ENCODE results near the gene RRP7A.
"Not testable (repeated sequence)": the region's sequence is repeated elsewhere in the genome, so short reads cannot be mapped to it uniquely, and the experiment has no call there.

Gene RRP7A

GRCh38 chr22:42500161-42500835 is 19.3 kb downstream of the RRP7A start:
- DNase-seq (ENCODE audit: extremely low spot score) = peak; percentile 31
- TF ChIP-seq LEF1 (IDR thresholded peaks at IDR 0.05; ENCODE audit: borderline replicate concordance) (no peak), L3MBTL2 (conservative IDR thresholded peaks at IDR 0.05) (no peak), ARNT (IDR thresholded peaks at IDR 0.05) (no peak), TARDBP (IDR thresholded peaks at IDR 0.05) (no peak), ZNF384 (IDR thresholded peaks at IDR 0.05) (no peak), FOXK2 (IDR thresholded peaks at IDR 0.05) (no peak), ELF4 (IDR thresholded peaks at IDR 0.05) (no peak), FOXM1 (IDR thresholded peaks at IDR 0.05; ENCODE audit: borderline replicate concordance) (no peak), BHLHE40 (IDR thresholded peaks at IDR 0.05; ENCODE audit: borderline replicate concordance) (no peak), CTBP1 (IDR thresholded peaks at IDR 0.05; ENCODE audit: borderline replicate concordance) (no peak), SP1 (IDR thresholded peaks at IDR 0.05) (no peak), FOXA1 (IDR thresholded peaks at IDR 0.05) (no peak), NFRKB (IDR thresholded peaks at IDR 0.05) (no peak)
- TF ChIP-seq, protein P1, sequence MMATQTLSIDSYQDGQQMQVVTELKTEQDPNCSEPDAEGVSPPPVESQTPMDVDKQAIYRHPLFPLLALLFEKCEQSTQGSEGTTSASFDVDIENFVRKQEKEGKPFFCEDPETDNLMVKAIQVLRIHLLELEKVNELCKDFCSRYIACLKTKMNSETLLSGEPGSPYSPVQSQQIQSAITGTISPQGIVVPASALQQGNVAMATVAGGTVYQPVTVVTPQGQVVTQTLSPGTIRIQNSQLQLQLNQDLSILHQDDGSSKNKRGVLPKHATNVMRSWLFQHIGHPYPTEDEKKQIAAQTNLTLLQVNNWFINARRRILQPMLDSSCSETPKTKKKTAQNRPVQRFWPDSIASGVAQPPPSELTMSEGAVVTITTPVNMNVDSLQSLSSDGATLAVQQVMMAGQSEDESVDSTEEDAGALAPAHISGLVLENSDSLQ (IDR thresholded peaks at IDR 0.05) = no peak
- CTCF ChIA-PET = interaction anchor here (0.6 kb wide), 1 partner anchor 26 kb away, joined by 5 read pairs; no protein-coding TSS in a partner anchor
- POLR2A ChIA-PET = no interaction called here

- CTCF ChIA-PET; DNase-seq (ENCODE audit: extremely low spot score); POLR2A ChIA-PET: not testable (repeated sequence)
These were observed 19.8 kb downstream of the RRP7A start for GRCh38 chr22:42499773-42500160.

DNA sequence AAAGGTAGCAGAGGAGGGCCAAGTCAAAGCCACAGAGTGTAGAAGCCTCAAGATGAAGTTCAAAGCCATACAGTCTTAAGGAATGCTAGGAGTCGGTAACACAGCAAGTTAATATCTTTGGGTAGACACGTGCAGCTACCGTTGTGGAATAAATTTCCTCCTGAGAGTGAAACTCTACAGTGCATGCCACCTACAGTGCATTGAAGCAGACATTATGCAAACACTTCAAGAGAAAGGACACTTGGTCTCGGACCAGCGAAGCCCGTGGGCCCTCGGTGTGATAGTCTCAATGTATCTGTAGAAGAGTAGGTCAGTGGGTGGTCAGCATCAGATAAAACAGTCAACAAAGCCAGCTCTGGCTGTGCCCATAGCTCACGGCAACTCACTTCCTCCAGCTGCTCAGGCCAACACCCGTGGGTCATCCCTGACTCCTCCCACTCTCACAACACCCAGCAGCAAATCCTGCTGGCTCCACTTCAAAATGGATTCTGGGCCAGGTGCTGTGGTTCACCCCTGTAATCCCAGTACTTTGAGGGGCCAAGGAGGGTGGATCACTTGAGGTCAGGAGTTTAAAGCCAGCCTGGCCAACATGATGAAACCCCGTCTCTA is 24.0 kb downstream of the RRP7A start:
- CTCF ChIA-PET; POLR2A ChIA-PET; DNase-seq (ENCODE audit: extremely low spot score): not testable (repeated sequence)

GRCh38 chr22:42493393-42493792 is 26.2 kb downstream of the RRP7A start:
- DNase-seq (ENCODE audit: extremely low spot score) = no peak
- CTCF ChIA-PET = no interaction called here
- no peak for TF ChIP-seq BHLHE40 (IDR thresholded peaks at IDR 0.05; ENCODE audit: borderline replicate concordance)
- TF ChIP-seq FOXM1 (IDR thresholded peaks at IDR 0.05; ENCODE audit: borderline replicate concordance) = no peak
- no peak for TF ChIP-seq SUZ12 (IDR thresholded peaks at IDR 0.05)
- TF ChIP-seq NFRKB (IDR thresholded peaks at IDR 0.05) = no peak
- no peak for TF ChIP-seq CTBP1 (IDR thresholded peaks at IDR 0.05; ENCODE audit: borderline replicate concordance)
- TF ChIP-seq, protein P1 (IDR thresholded peaks at IDR 0.05) = no peak
- TF ChIP-seq FOXA1 (IDR thresholded peaks at IDR 0.05) = no peak
- TF ChIP-seq SP1 (IDR thresholded peaks at IDR 0.05) = no peak
- TF ChIP-seq FOXK2 (IDR thresholded peaks at IDR 0.05) = no peak
- no peak for TF ChIP-seq LEF1 (IDR thresholded peaks at IDR 0.05; ENCODE audit: borderline replicate concordance)
- TF ChIP-seq ELF4 (IDR thresholded peaks at IDR 0.05) = no peak
- no peak for TF ChIP-seq ARNT (IDR thresholded peaks at IDR 0.05)
- no peak for TF ChIP-seq TARDBP (IDR thresholded peaks at IDR 0.05)
- no peak for TF ChIP-seq HDGF (IDR thresholded peaks at IDR 0.05; ENCODE audit: borderline replicate concordance)
- TF ChIP-seq ZNF384 (IDR thresholded peaks at IDR 0.05) = no peak
- TF ChIP-seq L3MBTL2 (conservative IDR thresholded peaks at IDR 0.05) = no peak
- POLR2A ChIA-PET = no interaction called here

DNA sequence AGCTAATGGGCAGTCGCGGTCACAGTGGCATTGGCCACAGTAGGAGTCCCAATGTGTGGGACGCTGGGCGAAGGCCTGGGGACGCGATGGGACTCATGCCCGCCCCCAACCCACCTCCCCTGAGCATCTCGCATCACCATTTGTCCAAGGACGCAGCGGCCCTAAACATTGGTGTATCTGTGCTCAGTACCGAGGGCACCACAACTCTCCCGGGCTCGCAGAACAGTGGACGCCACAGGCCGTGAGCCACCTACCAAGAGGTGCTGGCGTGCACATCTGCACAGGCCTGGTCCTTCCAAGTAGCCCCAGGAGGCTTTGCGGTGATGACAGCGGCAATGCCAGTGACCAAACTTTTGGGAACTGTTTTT is 27.3 kb downstream of the RRP7A start:
- no peak for DNase-seq (ENCODE audit: extremely low spot score)
- POLR2A ChIA-PET = no interaction called here
- TF ChIP-seq FOXK2 (IDR thresholded peaks at IDR 0.05) = no peak
- CTCF ChIA-PET = interaction anchor here (0.6 kb wide), 1 partner anchor 17 kb away, joined by 3 read pairs; no protein-coding TSS in a partner anchor

DNA sequence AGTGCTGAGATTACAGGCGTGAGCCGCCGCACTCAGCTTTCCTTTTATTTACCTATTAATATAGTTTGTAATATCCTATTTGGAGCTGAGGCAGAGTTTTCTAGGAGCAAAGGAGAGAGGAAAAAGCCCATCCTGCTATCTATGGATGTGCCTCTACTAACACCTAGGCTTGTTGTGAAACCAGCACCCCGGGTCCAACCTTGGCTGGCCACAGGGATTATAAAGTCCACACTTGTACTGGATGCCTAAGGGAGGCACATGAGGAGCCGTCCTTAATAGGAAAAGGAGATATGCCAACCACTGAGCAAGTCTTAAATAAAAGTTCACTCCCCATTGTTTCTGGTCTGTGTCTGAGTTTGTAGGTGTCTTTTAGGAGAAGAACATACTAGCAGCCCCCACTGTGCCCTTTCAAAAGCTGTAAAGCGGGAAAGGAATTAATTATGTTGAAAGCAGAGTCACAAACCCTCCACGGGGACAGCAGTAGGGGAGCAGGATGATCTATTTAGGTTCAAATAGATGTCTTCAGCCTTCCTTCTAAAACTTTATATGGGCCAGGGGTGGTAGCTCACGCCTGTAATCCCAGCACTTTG is 29.3 kb downstream of the RRP7A start:
- TF ChIP-seq CTBP1 (IDR thresholded peaks at IDR 0.05; ENCODE audit: borderline replicate concordance) (no peak), FOXK2 (IDR thresholded peaks at IDR 0.05) (no peak), ARNT (IDR thresholded peaks at IDR 0.05) (no peak), ZNF384 (IDR thresholded peaks at IDR 0.05) (no peak), SUZ12 (IDR thresholded peaks at IDR 0.05) (no peak), BHLHE40 (IDR thresholded peaks at IDR 0.05; ENCODE audit: borderline replicate concordance) (no peak), LEF1 (IDR thresholded peaks at IDR 0.05; ENCODE audit: borderline replicate concordance) (no peak), HDGF (IDR thresholded peaks at IDR 0.05; ENCODE audit: borderline replicate concordance) (no peak), FOXA1 (IDR thresholded peaks at IDR 0.05) (no peak)
- TF ChIP-seq, protein P1 (IDR thresholded peaks at IDR 0.05) = no peak
- ChIA-PET POLR2A (no interaction called here), CTCF (no interaction called here)
- DNase-seq (ENCODE audit: extremely low spot score) = no peak

- TF ChIP-seq FOXM1 (IDR thresholded peaks at IDR 0.05; ENCODE audit: borderline replicate concordance) (no peak), CTBP1 (IDR thresholded peaks at IDR 0.05; ENCODE audit: borderline replicate concordance) (no peak), SUZ12 (IDR thresholded peaks at IDR 0.05) (no peak), L3MBTL2 (conservative IDR thresholded peaks at IDR 0.05) (no peak), FOXK2 (IDR thresholded peaks at IDR 0.05) (no peak), TARDBP (IDR thresholded peaks at IDR 0.05) (no peak), HDGF (IDR thresholded peaks at IDR 0.05; ENCODE audit: borderline replicate concordance) (no peak), ZNF384 (IDR thresholded peaks at IDR 0.05) (no peak), ELF4 (IDR thresholded peaks at IDR 0.05) (no peak), SP1 (IDR thresholded peaks at IDR 0.05) (no peak), ARNT (IDR thresholded peaks at IDR 0.05) (no peak), FOXA1 (IDR thresholded peaks at IDR 0.05) (no peak), NFRKB (IDR thresholded peaks at IDR 0.05) (no peak), BHLHE40 (IDR thresholded peaks at IDR 0.05; ENCODE audit: borderline replicate concordance) (no peak), LEF1 (IDR thresholded peaks at IDR 0.05; ENCODE audit: borderline replicate concordance) (no peak)
- TF ChIP-seq, protein P1 (IDR thresholded peaks at IDR 0.05) = no peak
- CTCF ChIA-PET = no interaction called here
These were observed 30.6 kb downstream of the RRP7A start for GRCh38 chr22:42489000-42489399.

More at GRCh38 chr22:42489000-42489399, 30.6 kb downstream of the RRP7A start:
- no peak for DNase-seq (ENCODE audit: extremely low spot score)
- POLR2A ChIA-PET = no interaction called here
